Astrocyte (in vitro differentiated cells and primary cell): Measurements from ENCODE around the gene PKLR. TPM values are rescaled to one million over a fixed set of nuclear protein-coding genes. Genes with fewer than 3 reads are reported as not detected.

Experiments used
- DNase-seq: peaks from one replicate; pipeline ENCODE4 v3.0.0-alpha.2; 2010; ENCODE audit warnings: low read depth
- FAIRE-seq: peaks from 2 replicates; lab custom pipeline; 2011; peaks lifted over from hg19 to GRCh38; lab: Jason Lieb, UNC
- H2AFZ ChIP-seq: 2 replicates; pipeline ENCODE4 v1.6.0; 2012; ENCODE audit warnings: low read depth, low read length, inconsistent platforms
- H3K27ac ChIP-seq: 2 replicates; pipeline ENCODE4 v1.5.1; 2011; ENCODE audit warnings: low read depth, low read length, inconsistent platforms
- H3K27me3 ChIP-seq: 2 replicates; pipeline ENCODE4 v1.6.0; 2011; ENCODE audit warnings: low read length, inconsistent platforms; ENCODE audit not compliant: insufficient read depth
- H3K36me3 ChIP-seq: 2 replicates; pipeline ENCODE4 v1.5.1; 2011; ENCODE audit warnings: low read length, inconsistent platforms; ENCODE audit not compliant: insufficient read depth
- H3K4me1 ChIP-seq: 2 replicates; pipeline ENCODE4 v1.5.1; 2011; ENCODE audit warnings: low read length, inconsistent platforms; ENCODE audit not compliant: insufficient read depth
- H3K4me2 ChIP-seq: 2 replicates; pipeline ENCODE4 v1.6.0; 2012; ENCODE audit warnings: low read length, inconsistent platforms
- H3K4me3 ChIP-seq: 2 replicates; pipeline ENCODE4 v1.5.1; 2011; ENCODE audit warnings: low read depth, mild to moderate bottlenecking, low read length, inconsistent platforms; ENCODE audit not compliant: insufficient read depth
- H3K79me2 ChIP-seq: 2 replicates; pipeline ENCODE4 v1.6.0; 2012; ENCODE audit warnings: mild to moderate bottlenecking, low read length, inconsistent platforms; ENCODE audit not compliant: insufficient read depth
- H3K9ac ChIP-seq: 2 replicates; pipeline ENCODE4 v1.6.0; 2012; ENCODE audit warnings: mild to moderate bottlenecking, low read length, inconsistent platforms
- H3K9me3 ChIP-seq: 2 replicates; pipeline ENCODE4 v1.5.1; 2012; ENCODE audit warnings: low read depth, mild to moderate bottlenecking, low read length, inconsistent platforms; ENCODE audit not compliant: insufficient read depth
- H4K20me1 ChIP-seq: 2 replicates; pipeline ENCODE4 v1.6.0; 2012; ENCODE audit warnings: low read length, inconsistent platforms; ENCODE audit not compliant: insufficient read depth
- H3K27ac Mint-ChIP-seq: one replicate; pipeline ENCODE4 v1.8.0; 2021; ENCODE audit warnings: mild to moderate bottlenecking, mixed read lengths; ENCODE audit not compliant: unreplicated experiment
- H3K27me3 Mint-ChIP-seq: one replicate; pipeline ENCODE4 v1.8.0; 2021; ENCODE audit warnings: low read depth, mixed read lengths; ENCODE audit not compliant: unreplicated experiment
- H3K36me3 Mint-ChIP-seq: one replicate; pipeline ENCODE4 v1.8.0; 2021; ENCODE audit warnings: low read depth, mixed read lengths; ENCODE audit not compliant: unreplicated experiment
- H3K4me1 Mint-ChIP-seq: one replicate; pipeline ENCODE4 v1.8.0; 2021; ENCODE audit warnings: low read depth, mixed read lengths; ENCODE audit not compliant: unreplicated experiment
- H3K4me3 Mint-ChIP-seq: one replicate; pipeline ENCODE4 v1.8.0; 2021; ENCODE audit warnings: mild to moderate bottlenecking, moderate library complexity, mixed read lengths; ENCODE audit not compliant: unreplicated experiment
- H3K9me3 Mint-ChIP-seq: one replicate; pipeline ENCODE4 v1.8.0; 2021; ENCODE audit warnings: mild to moderate bottlenecking, mixed read lengths; ENCODE audit not compliant: unreplicated experiment
- EZH2 ChIP-seq: IDR thresholded peaks from 2 replicates; pipeline ENCODE4 v1.6.1; 2012; ENCODE audit warnings: mild to moderate bottlenecking, low read length, inconsistent platforms; ENCODE audit not compliant: insufficient read depth
- total RNA-seq: library from RNA; stranded (reverse); gene quantifications from 2 replicates; pipeline ENCODE4 v1.2.1, GENCODE V29; 2021
- TF ChIP-seq, protein P1 (sequence below): IDR thresholded peaks from 2 replicates; pipeline ENCODE4 v1.5.1; 2011; ENCODE audit warnings: low read depth, mild to moderate bottlenecking, inconsistent platforms, low read length, moderate library complexity; ENCODE audit not compliant: insufficient read depth

PKLR gene
- total RNA-seq, 1 donor from 2014 or later = not detected

DNA sequence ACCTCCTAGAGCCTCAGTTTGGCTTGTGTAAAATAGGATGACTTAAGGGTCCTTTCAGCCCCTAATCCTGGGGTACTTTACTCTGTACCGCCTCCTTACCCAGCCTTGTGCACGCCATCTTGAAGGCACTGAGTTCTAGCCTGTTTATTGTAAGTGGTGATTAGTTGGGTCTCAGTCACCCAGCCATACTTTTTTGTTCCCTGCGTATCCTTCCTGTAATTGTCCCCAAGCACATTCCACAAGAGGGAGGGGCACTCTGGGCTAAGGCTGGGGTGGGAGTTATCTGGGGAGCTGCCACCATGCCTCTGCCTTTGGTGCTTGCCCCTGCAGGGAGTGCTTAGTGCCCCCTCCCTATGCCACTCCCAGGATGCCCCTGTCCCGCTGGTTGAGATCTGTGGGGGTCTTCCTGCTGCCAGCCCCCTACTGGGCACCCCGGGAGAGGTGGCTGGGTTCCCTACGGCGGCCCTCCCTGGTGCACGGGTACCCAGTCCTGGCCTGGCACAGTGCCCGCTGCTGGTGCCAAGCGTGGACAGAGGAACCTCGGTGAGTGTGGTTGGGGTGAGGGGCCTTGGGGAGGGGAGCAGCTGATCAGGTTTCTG lies 8.3 kb upstream of the PKLR start:
- FAIRE-seq (no peak), DNase-seq (no peak)
- Histone ChIP-seq H3K27me3 (no peaks in the 10 kb centered on the region), H3K4me1 (peaks cover 8% of the 10 kb centered on the region), H3K79me2 (peaks cover 44% of the 10 kb centered on the region), H3K9ac (peak overlapping the region; percentile 97), H4K20me1 (peaks cover 20% of the 10 kb centered on the region), H3K27ac (peak overlapping the region; percentile 81), H3K4me2 (peak overlapping the region; percentile 93), H3K9me3 (no peaks in the 10 kb centered on the region), H2AFZ (peak overlapping the region; percentile 72), H3K36me3 (peaks cover 7% of the 10 kb centered on the region), H3K4me3 (peak overlapping the region; percentile 94)
- H3K36me3 Mint-ChIP-seq = no peaks in the 10 kb centered on the region
- H3K4me3 Mint-ChIP-seq = peak overlapping the region; percentile 98
- TF ChIP-seq, protein P1, sequence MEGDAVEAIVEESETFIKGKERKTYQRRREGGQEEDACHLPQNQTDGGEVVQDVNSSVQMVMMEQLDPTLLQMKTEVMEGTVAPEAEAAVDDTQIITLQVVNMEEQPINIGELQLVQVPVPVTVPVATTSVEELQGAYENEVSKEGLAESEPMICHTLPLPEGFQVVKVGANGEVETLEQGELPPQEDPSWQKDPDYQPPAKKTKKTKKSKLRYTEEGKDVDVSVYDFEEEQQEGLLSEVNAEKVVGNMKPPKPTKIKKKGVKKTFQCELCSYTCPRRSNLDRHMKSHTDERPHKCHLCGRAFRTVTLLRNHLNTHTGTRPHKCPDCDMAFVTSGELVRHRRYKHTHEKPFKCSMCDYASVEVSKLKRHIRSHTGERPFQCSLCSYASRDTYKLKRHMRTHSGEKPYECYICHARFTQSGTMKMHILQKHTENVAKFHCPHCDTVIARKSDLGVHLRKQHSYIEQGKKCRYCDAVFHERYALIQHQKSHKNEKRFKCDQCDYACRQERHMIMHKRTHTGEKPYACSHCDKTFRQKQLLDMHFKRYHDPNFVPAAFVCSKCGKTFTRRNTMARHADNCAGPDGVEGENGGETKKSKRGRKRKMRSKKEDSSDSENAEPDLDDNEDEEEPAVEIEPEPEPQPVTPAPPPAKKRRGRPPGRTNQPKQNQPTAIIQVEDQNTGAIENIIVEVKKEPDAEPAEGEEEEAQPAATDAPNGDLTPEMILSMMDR = no peak
- TF ChIP-seq EZH2 = no peak
- H3K27me3 Mint-ChIP-seq = no peaks in the 10 kb centered on the region
- peaks cover 2% of the 10 kb centered on the region for H3K9me3 Mint-ChIP-seq
- H3K4me1 Mint-ChIP-seq = peaks cover 15% of the 10 kb centered on the region
- peak overlapping the region; percentile 98 for H3K27ac Mint-ChIP-seq

DNA sequence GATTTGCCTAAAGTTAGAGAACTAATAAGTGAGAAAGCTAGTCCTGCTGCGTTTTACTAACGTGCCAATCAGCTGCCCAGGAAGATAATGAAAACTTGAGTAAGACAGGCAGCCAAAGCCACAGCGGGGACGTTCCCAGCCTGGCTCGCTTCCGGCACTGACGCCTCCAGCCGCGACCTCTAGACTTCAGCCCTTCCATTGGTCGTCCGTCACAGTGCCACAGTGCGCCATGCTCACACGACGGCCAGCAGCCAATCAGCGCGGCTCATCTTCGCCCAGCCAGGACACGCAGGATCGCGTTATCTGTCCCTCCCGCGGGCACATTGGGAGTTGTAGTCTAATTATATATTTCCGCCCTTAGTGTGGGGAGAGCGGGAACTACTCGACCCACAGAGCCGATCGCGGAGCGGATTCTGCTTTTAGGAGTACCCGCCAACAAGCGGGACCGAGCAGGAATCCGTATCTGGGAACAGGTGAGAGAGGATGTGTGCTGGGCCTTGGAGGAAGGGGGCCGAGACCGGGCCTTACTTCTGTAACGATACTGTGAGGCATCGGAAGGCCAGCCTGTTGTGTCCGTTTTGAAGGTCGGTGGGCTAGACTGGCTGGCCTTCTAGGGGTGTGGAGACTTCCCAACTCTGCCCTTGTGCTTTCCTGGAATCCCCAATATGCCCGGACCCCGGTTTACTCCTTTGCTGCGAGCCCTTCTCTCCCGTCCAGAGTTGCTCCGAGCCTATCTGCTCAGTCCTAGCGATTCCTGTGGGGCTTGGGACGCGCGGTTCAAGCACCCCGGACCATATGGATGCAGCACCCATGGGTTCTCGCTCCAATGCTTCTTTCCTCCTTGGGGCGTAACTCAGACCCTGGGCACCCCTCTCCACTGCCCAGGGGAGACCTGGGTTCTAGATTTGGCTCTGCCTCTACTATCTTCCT lies 7.5 kb upstream of the PKLR start, which contains the start of gene FDPS:
Gene FDPS (plus strand): TSS at position 374 of the 930 bp plus-strand sequence. CDS start 924 bp downstream, outside the sequence.
- Histone ChIP-seq H3K27ac (peak within 1 kb of the TSS; percentile 81), H3K79me2 (peaks cover 44% of the 10 kb centered on the region), H3K4me1 (peaks cover 8% of the 10 kb centered on the region), H3K4me3 (peak within 1 kb of the TSS; percentile 94), H3K9ac (peak within 1 kb of the TSS; percentile 97), H3K4me2 (peak within 1 kb of the TSS; percentile 93), H3K36me3 (peaks cover 5% of the 10 kb centered on the region), H2AFZ (peak within 1 kb of the TSS; percentile 72), H4K20me1 (peaks cover 20% of the 10 kb centered on the region), H3K27me3 (no peaks in the 10 kb centered on the region), H3K9me3 (no peaks in the 10 kb centered on the region)
- FAIRE-seq (peak; percentile 55), DNase-seq (peak; percentile 98)
- Mint-ChIP-seq H3K9me3 (peaks cover 3% of the 10 kb centered on the region), H3K4me3 (peak within 1 kb of the TSS; percentile 98), H3K27me3 (no peaks in the 10 kb centered on the region), H3K27ac (peak within 1 kb of the TSS; percentile 98), H3K4me1 (peaks cover 15% of the 10 kb centered on the region), H3K36me3 (no peaks in the 10 kb centered on the region)
- no peak for TF ChIP-seq EZH2
- TF ChIP-seq, protein P1 = no peak
